ENCODE data around the gene SETBP1.

SETBP1 gene

GRCh38 chr18:45066210-45066609, 385.5 kb downstream of the SETBP1 start:
- DNase-seq (ENCODE audit: low read depth, low spot score), result no peak

DNA sequence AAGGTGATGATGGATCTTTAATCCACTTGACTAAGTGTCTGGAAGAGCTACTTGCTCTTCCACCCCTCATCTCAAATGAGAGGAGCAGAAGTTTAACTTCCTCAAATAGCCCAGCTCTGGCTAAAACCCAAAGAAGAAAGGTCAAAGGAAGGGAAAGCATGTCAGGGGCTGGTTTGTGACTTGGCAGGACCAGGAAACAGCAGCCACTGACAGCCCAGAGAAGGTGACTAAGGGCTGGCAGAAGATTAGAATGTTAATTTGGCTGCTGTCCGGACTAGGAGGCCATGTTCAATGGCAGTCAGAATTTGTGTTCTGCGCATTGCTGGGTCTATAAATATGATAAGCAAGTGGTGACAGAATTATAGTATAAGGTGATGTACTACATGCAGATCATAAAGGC, 386.2 kb downstream of the SETBP1 start:
- no peak for DNase-seq (ENCODE audit: low read depth, low spot score)

- DNase-seq (ENCODE audit: low read depth, low spot score), result no peak
Observed at GRCh38 chr18:45068400-45069094, 387.9 kb downstream of the SETBP1 start.

GRCh38 chr18:45069546-45069945, 388.9 kb downstream of the SETBP1 start:
- DNase-seq (ENCODE audit: low read depth, low spot score), result no peak

DNA sequence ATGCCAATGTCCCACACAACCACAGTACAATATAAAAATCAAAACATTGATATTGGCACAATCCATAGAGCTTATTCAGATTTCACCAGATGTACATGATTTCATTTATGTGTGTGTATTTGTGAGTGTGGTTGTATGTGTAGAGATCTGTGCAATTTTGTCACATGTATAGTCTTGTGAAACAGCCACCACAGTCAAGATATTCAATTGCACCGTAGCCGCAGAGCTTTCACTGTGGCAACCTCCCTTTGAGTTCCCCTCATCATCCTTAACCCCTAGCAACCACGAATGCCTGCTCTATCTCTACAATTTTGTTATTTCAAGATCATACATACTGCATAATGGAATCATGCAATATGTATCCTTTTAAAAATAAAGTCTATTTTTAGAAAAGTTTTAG, 391.3 kb downstream of the SETBP1 start:
- DNase-seq (ENCODE audit: low read depth, low spot score), result no peak

- DNase-seq (ENCODE audit: low read depth, low spot score), result no peak
Observed at GRCh38 chr18:45073556-45073955, 392.9 kb downstream of the SETBP1 start.

- DNase-seq (ENCODE audit: low read depth, low spot score), result peak; percentile 17
Observed at GRCh38 chr18:45081566-45082181, 401.0 kb downstream of the SETBP1 start.

- no peak for DNase-seq (ENCODE audit: low read depth, low spot score)
Observed at GRCh38 chr18:45083226-45083855, 402.7 kb downstream of the SETBP1 start.

- DNase-seq (ENCODE audit: low read depth, low spot score), result no peak
Observed at GRCh38 chr18:45084206-45084605, 403.5 kb downstream of the SETBP1 start.

DNA sequence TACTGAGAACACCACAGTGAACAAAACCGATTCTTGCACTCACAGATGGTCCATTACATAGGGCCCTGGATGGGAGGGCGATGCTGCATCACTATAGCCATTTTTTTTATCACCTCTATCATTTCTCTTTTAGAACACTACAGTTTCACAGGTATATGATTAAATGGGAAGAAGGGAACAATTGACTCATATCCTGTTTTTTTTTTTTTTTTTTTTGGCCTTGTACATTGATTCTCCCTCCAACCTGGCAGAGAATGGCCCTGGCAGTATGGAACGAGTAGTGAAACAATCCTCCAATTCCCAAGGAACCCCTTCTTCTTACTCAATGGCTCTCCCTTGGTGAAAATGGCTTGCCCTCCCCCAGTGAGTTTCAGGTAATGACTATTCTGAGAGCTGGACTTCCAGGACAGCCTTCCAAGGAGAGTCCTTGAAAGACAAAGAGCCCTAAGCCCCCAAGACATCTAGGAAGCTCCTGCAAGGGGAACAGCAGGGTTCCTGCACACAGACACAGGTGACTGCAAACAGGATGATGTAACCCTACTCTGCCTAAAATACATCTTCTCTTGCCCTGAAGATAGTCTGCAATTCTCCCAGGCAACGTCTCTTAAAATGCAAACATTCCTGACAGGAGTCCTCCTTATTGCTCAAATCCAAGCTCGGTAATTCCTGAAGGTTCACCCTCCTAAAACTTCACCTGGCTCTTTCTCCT, 405.4 kb downstream of the SETBP1 start:
- DNase-seq (ENCODE audit: low read depth, low spot score), result peak; percentile 45

- DNase-seq (ENCODE audit: low read depth, low spot score), result no peak
Observed at GRCh38 chr18:45086777-45087176, 406.1 kb downstream of the SETBP1 start.

GRCh38 chr18:45090526-45091140, 409.9 kb downstream of the SETBP1 start:
- no peak for DNase-seq (ENCODE audit: low read depth, low spot score)

DNA sequence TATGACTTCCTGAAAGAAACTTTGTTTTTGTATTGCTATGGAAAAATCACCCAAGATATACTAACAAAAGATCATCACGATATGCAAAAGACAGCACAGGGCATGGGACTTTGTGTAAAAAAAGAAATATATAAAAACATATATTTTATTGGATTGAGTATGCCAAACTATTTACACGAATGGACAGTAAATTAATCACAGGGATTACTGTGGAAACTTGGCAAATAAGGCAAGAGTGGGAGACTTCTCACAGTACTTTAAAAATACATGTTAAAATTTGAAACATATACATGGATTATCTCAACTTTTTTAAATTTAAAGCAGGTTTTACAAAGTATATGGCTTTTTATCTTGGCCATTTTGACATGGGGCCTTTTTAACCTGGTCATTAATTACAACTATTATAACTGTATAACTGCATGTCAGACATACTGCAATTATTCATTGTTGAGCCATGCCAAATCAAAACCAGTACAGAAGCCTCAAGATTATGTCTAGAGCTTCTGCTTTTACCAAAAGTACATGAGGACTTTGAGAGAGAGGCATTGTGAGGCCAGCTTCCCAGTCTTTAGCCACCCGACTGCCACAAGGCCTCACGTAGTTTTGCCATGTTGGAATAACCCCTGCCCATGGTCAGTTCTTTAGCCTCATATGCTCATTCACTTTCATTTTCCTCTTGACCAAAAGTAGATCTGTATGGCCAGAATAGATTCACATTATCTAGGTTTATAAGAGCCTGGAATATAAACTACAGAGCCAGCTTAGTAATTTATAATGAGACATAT, 419.8 kb downstream of the SETBP1 start:
- DNase-seq (ENCODE audit: low read depth, low spot score), result no peak

GRCh38 chr18:45102126-45102525, 421.4 kb downstream of the SETBP1 start:
- no peak for DNase-seq (ENCODE audit: low read depth, low spot score)

GRCh38 chr18:45102863-45103262, 422.2 kb downstream of the SETBP1 start:
- DNase-seq (ENCODE audit: low read depth, low spot score), result no peak

GRCh38 chr18:45103319-45104048, 422.8 kb downstream of the SETBP1 start:
- no peak for DNase-seq (ENCODE audit: low read depth, low spot score)

- no peak for DNase-seq (ENCODE audit: low read depth, low spot score)
Observed at GRCh38 chr18:45104049-45104395, 423.3 kb downstream of the SETBP1 start.

GRCh38 chr18:45106331-45106774, 425.7 kb downstream of the SETBP1 start:
- no peak for DNase-seq (ENCODE audit: low read depth, low spot score)

DNA sequence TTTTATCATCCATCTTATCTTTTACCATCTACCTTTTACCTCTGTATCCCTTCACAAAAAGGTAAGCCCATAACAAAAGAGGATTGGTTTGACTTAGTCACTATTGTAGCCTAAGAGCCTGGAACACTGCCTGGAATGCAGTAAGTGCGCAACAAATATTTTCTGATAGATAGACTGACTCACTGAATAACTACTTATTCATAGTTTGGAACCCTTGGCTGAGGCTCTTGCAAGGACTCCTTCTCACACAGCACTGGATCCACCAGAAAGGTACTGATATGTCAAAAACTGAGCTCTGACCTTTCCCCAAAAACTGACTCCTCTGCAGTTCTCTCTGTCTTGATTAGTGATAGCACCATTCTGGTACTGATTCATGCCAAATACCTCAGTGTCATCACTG, 426.7 kb downstream of the SETBP1 start:
- no peak for DNase-seq (ENCODE audit: low read depth, low spot score)

DNA sequence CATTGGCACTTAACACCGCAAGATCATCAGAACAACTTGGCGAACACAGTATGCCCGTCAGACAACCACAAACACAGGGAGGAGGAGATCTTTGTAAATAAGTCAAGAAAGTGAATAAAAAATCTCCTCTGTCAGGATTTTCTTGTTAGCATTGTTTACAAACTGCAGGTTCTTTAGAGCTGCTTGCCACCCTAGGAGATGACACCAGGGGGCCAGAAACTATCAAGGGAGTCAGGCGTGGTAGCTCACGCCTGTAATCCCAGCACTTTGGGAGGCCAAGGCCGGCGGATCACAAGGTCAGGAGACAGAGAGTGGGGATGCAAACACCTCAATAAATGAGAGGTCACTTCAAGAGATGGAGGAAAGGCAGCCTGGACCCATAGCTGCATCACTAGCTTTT, 428.1 kb downstream of the SETBP1 start:
- DNase-seq (ENCODE audit: low read depth, low spot score), result peak; percentile 4

- DNase-seq (ENCODE audit: low read depth, low spot score), result no peak
Observed at GRCh38 chr18:45109271-45109670, 428.6 kb downstream of the SETBP1 start.

All from ELF-1 (cell line).